OCI-LY3 (cell line): ENCODE results near the gene DCTN5.

Source experiments
- CTCF ChIP-seq: fragments of 200-600, 300-600 bp; sonication (generic); IDR thresholded peaks from 2 replicates; pipeline ENCODE4 v1.5.1; 2014; ENCODE audit warnings: antibody characterized with exemption, low read length, low read depth
- EZH2phosphoT487 ChIP-seq: fragments of 200-600 bp; shearing (Covaris generic); IDR thresholded peaks from 2 replicates; pipeline ENCODE4 v1.6.1; 2018; ENCODE audit warnings: antibody characterized with exemption, mixed run types, low read depth

- no peak for TF ChIP-seq CTCF
- TF ChIP-seq EZH2phosphoT487: no peak
Measured at GRCh38 chr16:23689442-23690187, 48.3 kb downstream of the DCTN5 start.
